Peyer's patch (tissue), 4 donors: Measurements from ENCODE around the gene PTPN9.

Experiments used
- POLR2A ChIP-seq, 2 donors: fragments of 450-650 bp; IDR thresholded peaks; one replicate each; pipeline ENCODE4 v1.5.1; 2017; ENCODE audit warnings: antibody characterized with exemption in 2 of 2, mild to moderate bottlenecking in 2 of 2, moderate library complexity in 2 of 2
- TF ChIP-seq, protein P1 (sequence below), 6 experiments: fragments of 450-650 bp in 4 of 6; fragments of 200-600 bp in 2 of 6; sonication (generic) in 1 of 6; IDR thresholded peaks; one replicate each; pipeline ENCODE4 v1.5.1; 2017 to 2019; ENCODE audit warnings: antibody characterized with exemption in 6 of 6, mild to moderate bottlenecking in 3 of 6, moderate library complexity in 1 of 6

- TF ChIP-seq, protein P1, sequence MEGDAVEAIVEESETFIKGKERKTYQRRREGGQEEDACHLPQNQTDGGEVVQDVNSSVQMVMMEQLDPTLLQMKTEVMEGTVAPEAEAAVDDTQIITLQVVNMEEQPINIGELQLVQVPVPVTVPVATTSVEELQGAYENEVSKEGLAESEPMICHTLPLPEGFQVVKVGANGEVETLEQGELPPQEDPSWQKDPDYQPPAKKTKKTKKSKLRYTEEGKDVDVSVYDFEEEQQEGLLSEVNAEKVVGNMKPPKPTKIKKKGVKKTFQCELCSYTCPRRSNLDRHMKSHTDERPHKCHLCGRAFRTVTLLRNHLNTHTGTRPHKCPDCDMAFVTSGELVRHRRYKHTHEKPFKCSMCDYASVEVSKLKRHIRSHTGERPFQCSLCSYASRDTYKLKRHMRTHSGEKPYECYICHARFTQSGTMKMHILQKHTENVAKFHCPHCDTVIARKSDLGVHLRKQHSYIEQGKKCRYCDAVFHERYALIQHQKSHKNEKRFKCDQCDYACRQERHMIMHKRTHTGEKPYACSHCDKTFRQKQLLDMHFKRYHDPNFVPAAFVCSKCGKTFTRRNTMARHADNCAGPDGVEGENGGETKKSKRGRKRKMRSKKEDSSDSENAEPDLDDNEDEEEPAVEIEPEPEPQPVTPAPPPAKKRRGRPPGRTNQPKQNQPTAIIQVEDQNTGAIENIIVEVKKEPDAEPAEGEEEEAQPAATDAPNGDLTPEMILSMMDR (IDR thresholded peaks at IDR 0.05), result no peak
- TF ChIP-seq POLR2A (IDR thresholded peaks at IDR 0.05), result no peak
Observed at GRCh38 chr15:75542386-75542797, 36.7 kb downstream of the PTPN9 start.
